ENCODE measurements around the gene SMTN.

- no peak for TF ChIP-seq NRF1 (IDR thresholded peaks at IDR 0.05; ENCODE audit: low read depth, low read length)
- no peak for TF ChIP-seq CTCF (IDR thresholded peaks at IDR 0.05)
Observed at GRCh38 chr22:31120642-31121041, 39.5 kb downstream of the SMTN start.

All from SK-N-SH (cell line).